Heart right ventricle (tissue), 16 donors: ENCODE results near the gene LMX1A. TPM values are rescaled to one million over a fixed set of nuclear protein-coding genes. Genes with fewer than 3 reads are reported as not detected.

Source experiments
- ATAC-seq, 8 donors: fragments of 200-7000 bp; cut with Tn5 transposase; one replicate each; pipeline ENCODE4 v1.9.1; 2020; ENCODE audit warnings: mild to moderate bottlenecking in 8 of 8, moderate library complexity in 8 of 8, moderate number of reproducible peaks in 1 of 8
- DNase-seq, 2 donors: peaks; one replicate each; pipeline ENCODE4 v3.0.0-alpha.2; 2020
- H3K27ac ChIP-seq, 10 donors: fragments of 200-600 bp; sonication (generic) in 2 of 10; one replicate each; pipeline versions ENCODE4 v1.5.0 to v1.8.0; 2020 to 2022; ENCODE audit warnings: mild to moderate bottlenecking in 3 of 10
- H3K27me3 ChIP-seq, 7 donors: fragments of 200-600 bp; one replicate each; pipeline ENCODE4 v1.8.0; 2021 to 2022; ENCODE audit warnings: mild to moderate bottlenecking in 2 of 7
- H3K36me3 ChIP-seq, 9 donors: fragments of 200-600 bp; sonication (generic) in 1 of 9; one replicate each; pipeline versions ENCODE4 v1.5.0 to v1.8.0; 2020 to 2022; ENCODE audit warnings: mild to moderate bottlenecking in 2 of 9
- H3K4me1 ChIP-seq, 9 donors: fragments of 200-600 bp; sonication (generic) in 1 of 9; one replicate each; pipeline versions ENCODE4 v1.5.0 to v1.8.0; 2020 to 2022; ENCODE audit warnings: mild to moderate bottlenecking in 4 of 9
- H3K4me3 ChIP-seq, 10 donors: fragments of 200-600 bp; sonication (generic) in 2 of 10; one replicate each; pipeline versions ENCODE4 v1.5.0 to v1.8.0; 2020 to 2022; ENCODE audit warnings: mild to moderate bottlenecking in 7 of 10, moderate library complexity in 2 of 10
- H3K9me3 ChIP-seq, 11 donors: fragments of 200-600 bp in 10 of 11; sonication (generic) in 2 of 11; one replicate each; pipeline versions ENCODE4 v1.5.0 to v1.8.0; 2013 to 2022; ENCODE audit warnings: mild to moderate bottlenecking in 2 of 11, control low read depth in 1 of 11, moderate library complexity in 1 of 11
- WGBS, 2 donors: extraction: QIAGEN DNeasy Blood & Tissue Kit; methylation state at CpG; one replicate each; pipeline ENCODE4 v1.1.7; 2013; ENCODE audit warnings: inconsistent platforms in 1 of 2; 5-methylcytosine and 5-hydroxymethylcytosine counted together
- intact Hi-C, 10 donors: fragments of 100-400 bp; cut with DNase I; formaldehyde crosslinking; loops; one replicate each; pipeline versions ENCODE4 v1.11.1 to v1.14.2; 2022
- polyA plus RNA-seq, 2 donors: library from polyadenylated mRNA; stranded (reverse); fragments of 200-250 nt; gene quantifications; one replicate each; pipeline ENCODE4 v1.2.3, GENCODE V29; 2013
- total RNA-seq, 10 donors: library from RNA; stranded (reverse); fragmentation: NEBNext Ultra II Directional in 3 of 10; extraction: Animal tissue kit (Norgen Biotek cat#: 25700) in 3 of 10; gene quantifications; one replicate each; pipeline versions ENCODE4 v1.2.1 to v1.2.4, GENCODE V29; 2021 to 2023
- TF ChIP-seq, protein P1 (sequence below), 9 donors: fragments of 200-600 bp; sonication (generic) in 2 of 9; IDR thresholded peaks; one replicate each; pipeline versions ENCODE4 v1.5.0 to v1.8.0; 2021 to 2022; ENCODE audit warnings: antibody characterized with exemption in 9 of 9, mild to moderate bottlenecking in 5 of 9, moderate library complexity in 1 of 9
- donor health status: Arrhythmogenic right ventricular cardiomyopathy.
- donor health status: ischemic (EF 13 %, LVEDD 7.1; RV severe dilation, severe dysfunction).
- donor health status: healthy with polysubstance abuse.
- donor health status: DM: no; HTN: yes; CAD: no.
- donor health status: DM: no; HTN: no; CAD: no.
- donor health status: ischemic (EF 25% LVEDD 6.9; RV normal size, moderate dysfunction).
- donor health status: ischemic (EF 25% LVEDD 5.7; RV mildly dilated, moderate dysfunction).
- donor health status: healthy.
- donor health status: DM: yes; HTN: yes; CAD: no.
- donor health status: Ischemic cardiomyopathy.
- donor health status: ischemic (EF 35%, LVEDD 5.7; RV mildly dilated, moderate dysfunction).
- donor health status: nonischemic (EF 11% LVEDD 7.7; RV severe dilation, severe dysfunction).
- donor health status: DM: yes; HTN: yes; CAD: no.
- donor health status: PGD.
- donor health status: ischemic (EF 29% LVEDD 5.4; RV normal size, mild dysfunction).
- donor health status: nonischemic (EF 23%, LVEDD 6.1; RV moderate dilation, normal function).

Gene LMX1A
- total and polyA plus RNA-seq, 12 donors, result 0.04 to 0.19 (median 0.14) TPM; not detected in 9

DNA sequence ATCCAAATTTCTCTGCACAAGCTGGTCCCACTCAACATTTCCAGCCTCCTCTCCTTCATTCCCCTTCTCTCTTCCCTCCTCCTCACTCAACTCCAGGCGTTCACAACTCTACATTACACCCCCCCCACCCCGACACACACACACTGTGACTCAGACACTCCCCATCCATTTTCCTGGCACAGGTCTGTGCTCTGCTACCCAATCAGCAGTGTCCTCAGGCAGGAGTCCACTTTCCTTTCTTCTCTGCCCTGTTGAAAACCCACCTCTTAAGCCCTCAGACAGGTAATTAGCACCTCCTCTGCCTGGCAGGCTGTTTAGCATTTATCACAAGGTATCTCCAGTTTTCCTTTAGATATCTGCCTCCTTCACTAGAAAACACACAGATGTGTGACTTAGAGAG, 8.8 kb upstream of the LMX1A start:
- Histone ChIP-seq H3K27ac (no peak overlapping the region), H3K4me1 (peaks cover 0 to 8% (median 0%) of the 10 kb centered on the region in 9 donors), H3K4me3 (no peak overlapping the region), H3K27me3 (peaks cover 0 to 64% (median 23%) of the 10 kb centered on the region in 7 donors), H3K36me3 (no peaks in the 10 kb centered on the region), H3K9me3 (no peaks in the 10 kb centered on the region)
- 54% methylated on average over 2 of the region's 2 CpGs for WGBS, 2 donors
- ATAC-seq, result no peak
- intact Hi-C loops, result loop anchor here in 9 of 10 donors (5.0 to 10.0 kb wide), 7 partner anchors 103 to 238 kb away; no protein-coding TSS in a partner anchor
- TF ChIP-seq, protein P1, sequence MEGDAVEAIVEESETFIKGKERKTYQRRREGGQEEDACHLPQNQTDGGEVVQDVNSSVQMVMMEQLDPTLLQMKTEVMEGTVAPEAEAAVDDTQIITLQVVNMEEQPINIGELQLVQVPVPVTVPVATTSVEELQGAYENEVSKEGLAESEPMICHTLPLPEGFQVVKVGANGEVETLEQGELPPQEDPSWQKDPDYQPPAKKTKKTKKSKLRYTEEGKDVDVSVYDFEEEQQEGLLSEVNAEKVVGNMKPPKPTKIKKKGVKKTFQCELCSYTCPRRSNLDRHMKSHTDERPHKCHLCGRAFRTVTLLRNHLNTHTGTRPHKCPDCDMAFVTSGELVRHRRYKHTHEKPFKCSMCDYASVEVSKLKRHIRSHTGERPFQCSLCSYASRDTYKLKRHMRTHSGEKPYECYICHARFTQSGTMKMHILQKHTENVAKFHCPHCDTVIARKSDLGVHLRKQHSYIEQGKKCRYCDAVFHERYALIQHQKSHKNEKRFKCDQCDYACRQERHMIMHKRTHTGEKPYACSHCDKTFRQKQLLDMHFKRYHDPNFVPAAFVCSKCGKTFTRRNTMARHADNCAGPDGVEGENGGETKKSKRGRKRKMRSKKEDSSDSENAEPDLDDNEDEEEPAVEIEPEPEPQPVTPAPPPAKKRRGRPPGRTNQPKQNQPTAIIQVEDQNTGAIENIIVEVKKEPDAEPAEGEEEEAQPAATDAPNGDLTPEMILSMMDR (IDR thresholded peaks at IDR 0.05), result no peak
- no peak for DNase-seq

DNA sequence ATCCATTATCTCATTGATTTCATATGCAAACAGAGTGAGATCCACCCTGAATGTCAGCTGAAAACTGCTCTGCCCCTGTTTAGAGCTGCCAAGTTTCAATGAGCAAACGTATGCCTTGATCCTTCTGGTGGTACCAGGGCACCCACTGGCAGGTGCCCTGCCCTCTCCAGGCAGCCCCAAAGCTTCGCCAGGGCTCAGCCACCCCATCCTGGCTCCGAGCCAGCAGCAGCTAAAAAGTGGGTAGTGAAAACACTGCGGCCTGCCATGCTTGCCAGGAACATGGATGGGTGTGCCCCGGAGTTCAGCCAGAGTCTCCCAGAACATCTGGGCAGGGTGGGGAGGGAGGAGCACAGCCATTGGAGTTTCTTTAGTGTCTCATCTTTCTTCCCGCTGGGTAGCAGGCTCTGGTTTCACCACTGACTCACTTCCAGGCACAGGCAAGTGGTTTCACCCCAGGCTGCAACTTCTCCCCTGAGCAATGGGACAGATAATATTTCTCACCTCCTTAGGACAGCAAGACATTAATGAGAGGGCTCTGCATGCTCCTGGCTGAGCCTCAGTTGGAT, 8.1 kb upstream of the LMX1A start:
- no peak overlapping the region for H3K27ac ChIP-seq
- H3K36me3 ChIP-seq, result no peaks in the 10 kb centered on the region
- peaks cover 0 to 8% (median 0%) of the 10 kb centered on the region in 9 donors for H3K4me1 ChIP-seq
- intact Hi-C loops, result loop anchor here in 9 of 10 donors (5.0 to 10.0 kb wide), 7 partner anchors 102 to 237 kb away; no protein-coding TSS in a partner anchor
- peaks cover 0 to 62% (median 29%) of the 10 kb centered on the region in 7 donors for H3K27me3 ChIP-seq
- WGBS, 2 donors, result 29 to 36% methylated on average over 6 of the region's 6 CpGs
- H3K9me3 ChIP-seq, result no peaks in the 10 kb centered on the region
- no peak for DNase-seq
- TF ChIP-seq, protein P1 (IDR thresholded peaks at IDR 0.05), result no peak
- H3K4me3 ChIP-seq, result no peak overlapping the region
- peak in 5 of 8 donors; percentile 14 to 68 (median 39) for ATAC-seq

DNA sequence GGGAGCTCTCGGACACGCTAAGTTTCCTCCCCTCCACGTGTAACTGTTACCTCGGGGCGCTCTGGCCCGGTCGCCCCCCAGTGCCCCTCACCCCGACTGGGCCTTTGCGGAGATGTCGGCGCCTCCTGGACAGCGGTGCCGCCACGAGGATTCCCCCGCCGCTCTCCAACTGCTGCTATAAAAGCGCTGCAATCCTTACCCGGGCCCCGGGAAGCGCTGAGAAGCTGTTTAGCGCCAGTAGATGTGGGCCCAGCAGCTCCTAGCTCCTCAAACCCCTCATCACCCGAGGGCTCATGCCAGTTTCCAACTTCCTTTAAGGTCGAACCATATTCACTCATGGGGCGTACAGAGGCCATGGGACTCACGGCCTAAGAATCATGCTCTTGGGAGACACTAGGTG, 361 bp upstream of the LMX1A start:
- Histone ChIP-seq H3K9me3 (no peaks in the 10 kb centered on the region), H3K27ac (no peak overlapping the region), H3K4me1 (peaks cover 3 to 46% (median 25%) of the 10 kb centered on the region in 9 donors), H3K36me3 (no peaks in the 10 kb centered on the region), H3K27me3 (peaks cover 40 to 93% (median 79%) of the 10 kb centered on the region in 7 donors), H3K4me3 (peak overlapping the region in 8 of 10 donors; percentile 35 to 53 (median 48))
- intact Hi-C loops, result no loop called here
- 12 to 18% methylated on average over 25 of the region's 25 CpGs for WGBS, 2 donors
- DNase-seq (no peak), ATAC-seq (no peak)
- TF ChIP-seq, protein P1 (IDR thresholded peaks at IDR 0.05), result no peak

DNA sequence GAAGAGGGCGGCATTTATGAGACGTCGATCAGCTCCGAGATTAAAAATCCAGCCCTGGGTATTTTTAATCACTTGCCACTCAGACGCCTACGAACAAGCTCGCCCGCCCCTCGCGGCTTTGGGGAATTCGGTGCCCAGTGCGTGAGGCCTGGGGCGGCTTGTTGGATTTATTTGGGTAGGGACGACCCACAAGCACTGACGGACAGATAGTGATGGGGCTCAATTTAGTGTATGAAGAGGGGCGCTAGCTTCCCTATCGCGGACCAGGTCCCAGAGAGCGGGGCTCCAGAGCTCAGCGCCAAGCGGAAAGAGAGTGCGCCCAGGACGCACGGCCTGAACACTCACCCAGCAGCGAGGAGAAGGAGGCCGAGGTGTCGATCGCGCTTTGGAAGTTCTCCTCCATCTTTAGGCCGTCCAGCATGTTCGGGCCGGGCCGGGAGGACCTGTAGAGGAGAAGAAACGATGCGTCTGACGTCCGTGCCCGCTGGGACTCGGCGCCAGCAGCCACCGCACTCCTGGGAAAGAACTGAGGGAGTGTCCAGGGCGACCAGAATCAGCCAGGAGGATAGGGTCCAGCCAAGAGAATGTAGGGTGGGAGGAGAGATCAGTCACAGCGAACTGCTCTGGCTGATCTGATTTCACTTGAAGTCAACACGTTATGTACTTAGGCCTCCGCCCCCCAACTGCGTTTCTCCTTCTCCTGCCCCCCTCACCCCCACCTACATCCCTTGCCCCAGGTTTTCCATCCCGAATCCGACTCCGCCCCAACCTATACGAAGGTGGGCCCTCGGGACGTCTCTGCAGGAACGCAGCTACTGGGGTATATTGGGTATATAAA, 1.2 kb downstream of the LMX1A start:
- intact Hi-C loops, result no loop called here
- Histone ChIP-seq H3K9me3 (no peaks in the 10 kb centered on the region), H3K4me1 (peaks cover 3 to 49% (median 25%) of the 10 kb centered on the region in 9 donors), H3K27me3 (peaks cover 41 to 99% (median 94%) of the 10 kb centered on the region in 7 donors), H3K27ac (no peak overlapping the region), H3K36me3 (no peaks in the 10 kb centered on the region), H3K4me3 (peak overlapping the region in 9 of 10 donors; percentile 33 to 53 (median 48))
- WGBS, 2 donors, result 2 to 4% methylated on average over 53 of the region's 53 CpGs
- ATAC-seq (peak in 2 of 8 donors; percentile 16 to 23), DNase-seq (no peak)
- TF ChIP-seq, protein P1 (IDR thresholded peaks at IDR 0.05), result no peak
